Femur (tissue), 1 donor: ENCODE results near the gene KRTAP15-1.

Experiments
- DNase-seq: peaks from one replicate; pipeline ENCODE4 v3.0.0-alpha.2; 2017

KRTAP15-1 gene

DNA sequence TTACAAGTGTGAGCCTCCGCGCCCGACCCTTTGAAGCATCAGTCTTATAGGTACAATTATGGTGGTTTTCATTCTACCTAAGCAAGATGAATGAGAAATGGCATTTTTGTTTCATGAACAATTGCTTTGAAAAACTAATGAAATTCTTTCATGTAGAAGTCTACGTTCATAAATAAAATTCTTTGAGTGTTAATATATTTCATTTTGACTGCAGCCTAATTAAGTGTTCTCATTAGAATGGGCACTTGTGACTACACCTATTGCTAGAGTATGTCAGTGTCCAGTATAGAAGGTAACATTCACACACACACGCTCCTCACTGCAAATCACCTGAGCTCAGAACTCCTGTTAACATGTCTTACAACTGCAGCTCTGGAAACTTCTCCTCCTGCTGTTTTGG is at the start of gene KRTAP15-1:
Gene KRTAP15-1, plus strand, starts transcription at position 301 of the 400 bp plus-strand sequence. Its CDS starts 53 bp downstream, at position 354.
- DNase-seq: no peak

GRCh38 chr21:30391492-30392025 is 48.5 kb upstream of the KRTAP15-1 start:
- DNase-seq: no peak

DNA sequence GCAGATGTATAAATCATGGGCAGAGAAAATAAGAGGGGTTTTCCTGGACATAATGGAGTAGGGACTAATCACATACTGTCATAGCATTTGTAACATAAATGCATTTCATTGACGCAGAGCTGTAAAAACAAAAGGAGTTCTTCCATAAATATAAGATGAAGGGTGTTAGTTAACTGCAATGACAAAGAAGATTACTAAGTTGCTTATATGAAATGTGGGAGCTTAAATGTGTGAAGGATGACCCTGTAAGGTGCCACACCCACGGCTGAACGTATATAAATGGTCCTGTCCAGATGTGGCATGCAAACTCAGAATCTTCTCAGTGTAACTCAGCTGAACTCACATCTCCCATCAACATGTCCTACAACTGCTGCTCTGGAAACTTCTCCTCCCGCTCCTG is 44.3 kb upstream of the KRTAP15-1 start, which contains the start of gene KRTAP13-1:
Gene KRTAP13-1, plus strand, starts transcription at position 301 of the 400 bp plus-strand sequence. Its CDS starts 56 bp downstream, at position 357.
- no peak for DNase-seq

GRCh38 chr21:30408782-30409494 is 31.1 kb upstream of the KRTAP15-1 start:
- DNase-seq: peak; percentile 29

DNA sequence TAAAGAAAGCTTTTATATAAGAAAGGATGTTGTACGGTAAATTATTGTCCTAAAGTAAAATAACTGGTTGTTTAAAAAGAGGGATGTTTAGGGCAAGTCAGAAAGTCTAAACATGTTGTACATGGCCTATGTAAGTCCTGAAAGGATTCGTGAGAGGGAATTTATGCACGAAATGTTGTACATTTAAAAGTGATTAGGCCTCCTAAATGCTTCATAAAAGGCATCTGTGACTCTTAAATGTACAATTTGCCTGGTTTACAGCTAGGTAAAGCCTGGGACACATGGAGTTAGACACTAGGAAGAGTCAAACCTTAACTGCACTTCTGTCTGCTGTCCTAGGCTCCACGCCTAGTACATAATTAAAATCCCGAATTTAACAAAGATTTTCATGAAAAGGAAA is 24.1 kb upstream of the KRTAP15-1 start:
- DNase-seq: no peak

DNA sequence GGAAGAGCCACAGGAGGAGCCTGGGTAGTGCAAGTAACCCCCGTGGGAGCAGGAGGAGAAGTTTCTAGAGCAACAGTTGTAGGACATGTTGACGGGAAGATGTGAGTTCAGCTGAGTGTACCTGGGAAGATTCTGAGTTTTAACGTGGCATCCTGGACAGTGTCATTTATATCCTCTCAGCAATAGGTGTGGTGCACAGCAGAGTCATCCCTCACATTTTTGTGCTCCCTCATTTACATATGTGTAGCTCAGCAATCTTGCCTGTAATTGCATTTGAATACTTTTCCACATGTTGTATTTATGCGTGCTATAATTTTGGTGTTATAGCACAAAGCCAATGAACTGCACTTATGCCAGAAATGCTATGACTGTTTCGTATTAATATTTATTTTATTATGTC is 14.2 kb upstream of the KRTAP15-1 start, which contains the start of gene KRTAP13-3:
Gene KRTAP13-3, minus strand, starts transcription at position 101 of the 400 bp plus-strand sequence. Its CDS starts 14 bp downstream, at position 87.
- no peak for DNase-seq

GRCh38 chr21:30426731-30427130 is 13.3 kb upstream of the KRTAP15-1 start:
- DNase-seq: no peak

- DNase-seq: no peak
Observed at GRCh38 chr21:30430170-30430655, 9.9 kb upstream of the KRTAP15-1 start, which contains the start of gene KRTAP13-4. Gene KRTAP13-4 (plus strand): TSS chr21:30430220. CDS start chr21:30430276, 56 bp downstream.

DNA sequence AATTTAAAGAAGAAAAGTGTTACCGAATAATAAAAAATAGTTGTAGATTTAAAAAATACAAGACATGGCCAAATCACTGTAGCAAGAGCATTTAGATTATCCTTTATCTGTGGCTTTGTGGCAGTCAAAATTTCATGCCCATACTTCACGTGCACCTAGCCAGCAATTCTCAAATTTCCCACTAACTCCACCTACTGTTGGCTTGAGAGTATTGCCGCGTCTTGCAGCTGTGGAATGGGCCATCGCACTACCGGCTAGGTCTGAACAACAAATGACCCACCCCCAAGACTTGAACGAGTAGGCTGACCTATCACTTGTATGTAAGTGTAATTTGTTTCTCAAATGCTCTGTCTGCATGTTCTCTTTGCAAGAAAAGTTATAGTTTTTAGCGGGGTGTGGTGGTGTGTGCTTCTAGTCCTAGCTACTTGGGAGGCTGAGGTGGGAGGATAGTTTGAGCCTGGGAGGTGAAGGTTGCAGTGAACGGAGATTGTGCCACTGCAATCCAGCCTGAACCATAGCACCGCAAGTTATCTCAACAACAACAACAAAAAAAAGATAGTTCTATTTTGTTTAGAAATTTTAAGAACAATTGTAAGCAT is 5.9 kb upstream of the KRTAP15-1 start:
- DNase-seq: no peak

DNA sequence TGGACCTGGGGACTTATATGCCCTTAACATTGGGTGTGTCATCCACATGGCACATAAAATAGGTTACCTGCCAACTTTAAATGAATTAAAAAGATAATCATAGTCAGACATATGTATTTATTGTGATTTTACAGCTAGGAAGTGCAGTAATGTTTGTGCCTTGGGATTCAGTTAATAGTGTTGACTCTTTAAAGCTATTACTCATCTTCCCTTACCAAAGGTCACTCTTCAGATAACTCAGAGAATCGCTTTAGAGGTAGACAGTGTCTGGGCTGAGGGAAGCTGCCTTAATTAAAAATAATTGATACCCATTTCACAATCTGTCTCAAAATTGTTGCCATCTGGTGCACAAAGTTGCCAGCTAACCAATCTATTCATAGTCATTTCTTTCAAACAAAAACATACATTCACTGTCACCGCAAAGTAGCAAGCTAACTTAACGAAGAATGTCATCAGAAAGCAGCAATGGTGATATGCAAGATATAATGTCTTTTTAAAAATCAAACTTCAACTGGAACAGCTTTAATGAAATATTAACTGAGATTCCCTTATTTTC is 3.0 kb upstream of the KRTAP15-1 start:
- DNase-seq: no peak

- DNase-seq: no peak
Observed at GRCh38 chr21:30443226-30443625, 3.2 kb downstream of the KRTAP15-1 start.

GRCh38 chr21:30444204-30444603 is 4.1 kb downstream of the KRTAP15-1 start:
- no peak for DNase-seq

GRCh38 chr21:30447056-30447455 is 7.0 kb downstream of the KRTAP15-1 start:
- DNase-seq: no peak

- no peak for DNase-seq
Observed at GRCh38 chr21:30448514-30448913, 8.4 kb downstream of the KRTAP15-1 start.

DNA sequence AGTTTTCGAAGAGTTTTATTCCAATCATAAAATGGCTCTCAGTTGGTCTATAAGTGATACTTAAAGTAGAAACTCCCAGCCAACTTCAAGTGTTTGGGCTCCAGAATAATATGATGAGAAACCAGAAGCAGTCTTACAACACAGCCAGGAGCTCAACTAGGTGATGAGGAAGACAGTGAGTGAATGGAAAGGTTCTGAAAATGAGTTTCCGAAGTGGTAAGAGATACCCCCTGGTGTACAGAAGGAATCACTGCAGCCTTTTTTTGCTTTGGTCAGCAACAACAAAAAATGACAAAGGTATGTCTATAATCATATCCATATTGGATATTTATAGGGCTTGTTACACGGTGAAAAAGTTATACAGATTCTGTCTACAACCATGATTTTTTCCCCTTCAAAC is 23.6 kb downstream of the KRTAP15-1 start:
- no peak for DNase-seq

- no peak for DNase-seq
Observed at GRCh38 chr21:30468900-30469714, 29.0 kb downstream of the KRTAP15-1 start.

DNA sequence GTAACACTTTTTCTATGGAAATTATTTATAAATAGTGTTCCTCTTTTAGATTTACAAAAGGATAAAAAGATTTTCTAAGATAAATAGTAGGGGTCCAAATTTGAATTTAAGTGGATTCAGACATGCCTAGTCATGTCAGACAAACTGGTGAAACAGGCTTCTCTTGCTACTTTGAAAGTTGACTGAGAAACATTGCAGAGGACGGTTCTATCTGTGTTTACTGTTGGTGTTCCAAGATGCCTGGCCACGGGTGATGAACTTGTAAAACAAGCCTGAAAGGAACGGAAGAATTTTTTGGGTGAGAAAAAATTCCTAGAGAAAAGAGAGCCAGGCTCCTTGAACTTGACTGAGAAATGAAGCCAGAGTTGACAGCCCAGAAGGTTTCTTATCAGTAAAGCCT is 37.9 kb downstream of the KRTAP15-1 start:
- no peak for DNase-seq

DNA sequence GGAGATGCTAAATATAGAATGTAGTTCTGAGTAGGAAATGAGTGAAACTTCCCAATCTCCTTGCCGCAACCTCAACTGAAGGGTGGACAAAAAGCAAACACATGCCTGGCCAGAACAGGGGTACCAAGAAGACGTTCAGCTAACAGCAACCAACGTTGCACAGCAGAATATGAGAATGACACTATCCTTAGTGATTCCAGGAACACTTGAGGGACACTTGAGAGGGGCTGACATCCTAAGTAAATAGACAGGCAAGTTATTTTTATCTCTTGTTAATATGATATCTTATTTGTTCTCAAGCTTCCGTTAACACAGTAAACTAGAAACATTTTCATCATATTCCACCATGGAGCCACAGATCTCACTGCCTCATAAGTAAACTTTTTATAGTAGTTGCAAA is 39.2 kb downstream of the KRTAP15-1 start:
- DNase-seq: no peak

DNA sequence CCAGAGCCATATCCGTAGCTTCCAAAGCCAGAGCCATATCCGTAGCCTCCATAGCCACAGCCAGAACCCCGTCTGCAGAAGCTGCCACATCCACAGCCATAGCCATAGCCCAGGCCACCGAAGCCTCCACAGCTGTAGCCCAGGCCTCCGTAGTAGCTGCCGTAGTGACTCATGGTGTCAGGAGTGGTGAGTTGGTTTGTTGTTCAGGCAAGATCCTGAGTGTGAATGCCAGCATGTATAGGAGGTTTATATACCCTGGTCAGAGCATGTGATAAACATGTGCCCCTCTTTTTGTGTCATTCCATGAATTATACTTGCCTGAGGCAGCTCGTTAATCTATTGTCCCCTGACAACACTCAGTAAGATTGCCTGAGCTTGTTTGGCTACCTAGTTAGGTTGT is 40.1 kb downstream of the KRTAP15-1 start, which contains the start of gene KRTAP19-1:
Gene KRTAP19-1, minus strand, starts transcription at position 223 of the 400 bp plus-strand sequence. Its CDS starts 50 bp downstream, at position 173.
- no peak for DNase-seq

GRCh38 chr21:30482130-30482529 is 42.1 kb downstream of the KRTAP15-1 start:
- no peak for DNase-seq

DNA sequence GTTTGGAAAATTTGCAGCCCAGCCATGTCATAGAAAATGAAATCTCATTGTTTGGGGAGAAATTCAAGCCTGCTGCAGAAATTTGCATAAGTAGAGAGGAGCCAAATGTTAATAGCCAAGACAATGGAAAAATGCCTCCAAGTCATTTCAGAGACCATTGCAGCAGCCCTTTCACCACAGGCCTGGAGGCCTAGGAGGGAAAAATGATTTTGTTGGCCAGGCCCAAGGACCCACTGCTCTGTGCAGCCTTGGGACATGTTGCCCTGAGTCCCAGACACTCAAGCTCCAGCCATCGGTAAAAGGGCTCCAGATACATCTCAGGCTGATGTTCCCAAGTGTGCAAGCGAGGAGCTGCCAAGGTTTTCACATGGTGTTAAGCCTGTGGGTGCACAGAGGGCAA is 46.1 kb downstream of the KRTAP15-1 start:
- DNase-seq: no peak

- no peak for DNase-seq
Observed at GRCh38 chr21:30487336-30487735, 47.3 kb downstream of the KRTAP15-1 start, which contains the start of gene KRTAP19-2. Gene KRTAP19-2 (minus strand): TSS chr21:30487436. CDS start chr21:30487348, 88 bp downstream.
